HepG2 (cell line): ENCODE measurements around the gene NOSIP. TPM values are rescaled to one million over a fixed set of nuclear protein-coding genes. Genes with fewer than 3 reads are reported as not detected.

Experiments
- ATAC-seq: fragments of 200-7000 bp; cut with Tn5 transposase; 3 replicates; pipeline ENCODE4 v1.9.1; 2020; ENCODE audit warnings: mild to moderate bottlenecking, moderate library complexity
- BruUV-seq: library from RNA; stranded (reverse); fragments of 400-500 nt; replicated peaks from 2 replicates; lab custom pipeline; 2021; lab: Mats Ljungman, UMichigan
- CTCF ChIA-PET: fragments of 300-600 bp; formaldehyde crosslinking; extraction: SDS; loops from one replicate; lab custom pipeline; 2021; ENCODE audit warnings: low total read pairs, inconsistent platforms, low intra/inter-chr PET ratio; lab: Yijun Ruan, JAX
- POLR2A ChIA-PET: fragments of 350-600 bp; sonication (Branson Sonifier 250); formaldehyde crosslinking; loops from one replicate; lab custom pipeline; 2020; ENCODE audit warnings: antibody characterized with exemption, inconsistent platforms; lab: Yijun Ruan, JAX
- DNase-seq: peaks from one replicate; pipeline ENCODE4 v3.0.0-alpha.2; 2015; ENCODE audit warnings: low spot score
- FAIRE-seq: peaks from 3 replicates; lab custom pipeline; 2011; peaks lifted over from hg19 to GRCh38; lab: Jason Lieb, UNC
- H2AFZ ChIP-seq: one replicate; pipeline ENCODE4 v1.6.1; 2011; ENCODE audit warnings: low read length, inconsistent platforms
- H3K27ac ChIP-seq: fragments of 300-600 bp; 3 replicates; pipeline ENCODE4 v1.8.0; 2011; ENCODE audit warnings: mixed run types, mild to moderate bottlenecking, mixed read lengths, low read length, inconsistent platforms; ENCODE audit not compliant: insufficient read depth; ENCODE audit errors: extremely low read length
- H3K27me3 ChIP-seq, 2 experiments: fragments of 200-600 bp in 1 of 2; 2 replicates in 1 of 2; 3 replicates in 1 of 2; pipeline versions ENCODE4 v1.6.0 to v1.8.0; 2011; ENCODE audit warnings: low read length in 2 of 2, mild to moderate bottlenecking in 2 of 2, moderate library complexity in 2 of 2, inconsistent platforms in 1 of 2; ENCODE audit not compliant: insufficient read depth in 2 of 2, control insufficient read depth in 1 of 2
- H3K36me3 ChIP-seq, 2 experiments: fragments of 200-600 bp in 1 of 2; replicated peaks in 1 of 2; 2 replicates in 1 of 2; 3 replicates in 1 of 2; pipeline versions ENCODE4 v1.5.1 to v1.8.0; 2011; ENCODE audit warnings: low read length in 2 of 2, inconsistent platforms in 1 of 2; ENCODE audit not compliant: insufficient read depth in 2 of 2, control insufficient read depth in 1 of 2
- H3K4me1 ChIP-seq: 2 replicates; pipeline ENCODE4 v1.5.1; 2012; ENCODE audit warnings: low read length, inconsistent platforms; ENCODE audit not compliant: insufficient read depth
- H3K4me2 ChIP-seq: 2 replicates; pipeline ENCODE4 v1.6.0; 2011; ENCODE audit warnings: low read depth, low read length, inconsistent platforms
- H3K4me3 ChIP-seq, 3 experiments: fragments of 200-600 bp in 1 of 3; sonication (generic), shearing (Covaris generic) in 1 of 3; replicated peaks in 1 of 3; 2 replicates each; pipeline ENCODE4 v1.5.1; 2011 to 2016; ENCODE audit warnings: low read length in 3 of 3, inconsistent platforms in 2 of 3, low read depth in 2 of 3, mild to moderate bottlenecking in 2 of 3, control low read depth in 1 of 3, mixed read lengths in 1 of 3; ENCODE audit not compliant: insufficient read depth in 1 of 3
- H3K79me2 ChIP-seq: one replicate; pipeline ENCODE4 v1.6.1; 2011; ENCODE audit warnings: low read length, inconsistent platforms; ENCODE audit not compliant: insufficient read depth
- H3K9ac ChIP-seq: 2 replicates; pipeline ENCODE4 v1.6.0; 2011; ENCODE audit warnings: mild to moderate bottlenecking, low read depth, low read length, inconsistent platforms; ENCODE audit not compliant: insufficient read depth
- H3K9me3 ChIP-seq: 2 replicates; pipeline ENCODE4 v1.5.1; 2012; ENCODE audit warnings: mild to moderate bottlenecking, low read length
- H4K20me1 ChIP-seq: 2 replicates; pipeline ENCODE4 v1.6.0; 2011; ENCODE audit warnings: inconsistent platforms, mild to moderate bottlenecking, low read length, moderate library complexity; ENCODE audit not compliant: insufficient read depth
- ARID2 ChIP-seq: sonication (generic); formaldehyde crosslinking; IDR thresholded peaks from 2 replicates; pipeline ENCODE4 v1.8.1; 2022; ENCODE audit warnings: mild to moderate bottlenecking, missing genetic modification reagents, borderline replicate concordance
- DNMT3B ChIP-seq: conservative IDR thresholded peaks from 2 replicates; pipeline ENCODE4 v1.6.1; 2016; ENCODE audit warnings: missing biosample characterization, control low read depth
- E2F1 ChIP-seq: sonication (generic); formaldehyde crosslinking; IDR thresholded peaks from 2 replicates; pipeline ENCODE4 v1.5.0; 2020; ENCODE audit warnings: missing genetic modification reagents
- HIVEP1 ChIP-seq: sonication (generic); formaldehyde crosslinking; IDR thresholded peaks from 2 replicates; pipeline ENCODE4 v1.4.0; 2020; ENCODE audit warnings: mild to moderate bottlenecking, missing genetic modification reagents
- RFX5 ChIP-seq: IDR thresholded peaks from 2 replicates; pipeline ENCODE4 v1.6.1; 2011; ENCODE audit warnings: low read depth, low read length, improper control_type of control experiment
- SIN3A ChIP-seq: IDR thresholded peaks from 2 replicates; pipeline ENCODE4 v1.6.1; 2011; ENCODE audit warnings: low read depth, mild to moderate bottlenecking, control low read depth, low read length, borderline replicate concordance
- SMAD3 ChIP-seq: sonication (generic); formaldehyde crosslinking; IDR thresholded peaks from 2 replicates; pipeline ENCODE4 v1.4.0; 2020; ENCODE audit warnings: missing genetic modification reagents
- ZNF235 ChIP-seq: sonication (generic); formaldehyde crosslinking; IDR thresholded peaks from 2 replicates; pipeline ENCODE4 v1.8.1; 2023; ENCODE audit warnings: mild to moderate bottlenecking, missing genetic modification reagents, borderline replicate concordance
- ZNF44 ChIP-seq: sonication (generic); formaldehyde crosslinking; IDR thresholded peaks from 2 replicates; pipeline ENCODE4 v1.5.1; 2020; ENCODE audit warnings: mild to moderate bottlenecking, missing genetic modification reagents
- ZNF569 ChIP-seq: sonication (generic); formaldehyde crosslinking; IDR thresholded peaks from 2 replicates; pipeline ENCODE4 v1.5.0; 2020; ENCODE audit warnings: mild to moderate bottlenecking, missing genetic modification reagents, moderate library complexity, borderline replicate concordance
- ZNF709 ChIP-seq: sonication (generic); formaldehyde crosslinking; IDR thresholded peaks from 2 replicates; pipeline ENCODE4 v1.5.0; 2020; ENCODE audit warnings: mild to moderate bottlenecking, missing genetic modification reagents
- WGBS: methylation state at CpG from one replicate; pipeline ENCODE4 v1.1.6; 2017; ENCODE audit warnings: low lambda C conversion rate; 5-methylcytosine and 5-hydroxymethylcytosine counted together
- in situ Hi-C: cut with HindIII; loops from 2 replicates; pipeline ENCODE4 v1.10.0; 2017; ENCODE audit warnings: low pct_unique_long_range_greater_than_20kb; ENCODE audit not compliant: extremely low pct_ligation_motif_present
- intact Hi-C: fragments of 100-400 bp; cut with micrococcal nuclease; formaldehyde crosslinking; loops from one replicate; pipeline ENCODE4 v1.10.0; 2022; ENCODE audit not compliant: unreplicated experiment
- polyA plus RNA-seq, 8 experiments: library from polyadenylated mRNA; depleted of rRNA in 3 of 8; stranded (reverse) in 7 of 8; unstranded in 1 of 8; fragments of >200 nt; fragmentation: Illumina TruSeq in 4 of 8; extraction: Trizol in 4 of 8; gene quantifications; 2 replicates each; pipeline versions ENCODE4 v1.2.1 to v1.2.3, GENCODE V29; 2011 to 2016; ENCODE audit warnings: low read depth in 4 of 8, missing spikeins in 1 of 8, mixed read lengths in 1 of 8; ENCODE audit not compliant: insufficient read depth in 1 of 8
- total RNA-seq, 5 experiments: library from RNA; depleted of rRNA; stranded (reverse); fragments of >200 nt; fragmentation: Illumina TruSeq; extraction: Trizol; gene quantifications; 2 replicates each; pipeline ENCODE4 v1.2.3, GENCODE V29; 2016; ENCODE audit warnings: low read depth in 1 of 5
- TF ChIP-seq, protein P1 (sequence below): sonication (generic); formaldehyde crosslinking; conservative IDR thresholded peaks from 2 replicates; pipeline ENCODE4 v1.8.0; 2022; ENCODE audit warnings: missing genetic modification reagents

NOSIP gene
- total and polyA plus RNA-seq, 2 of the 13 experiments (the other 11 are each of a cell fraction or from before 2014, with no cell fraction given), result 54.3 to 78.0 TPM

- TF ChIP-seq ZNF44 (CRISPR knock-in tag) (no peak), SIN3A (no peak), ZNF569 (CRISPR knock-in tag) (no peak), ZNF235 (no peak)
Observed at GRCh38 chr19:49566302-49566701, 14.1 kb downstream of the NOSIP start (continued).

DNA sequence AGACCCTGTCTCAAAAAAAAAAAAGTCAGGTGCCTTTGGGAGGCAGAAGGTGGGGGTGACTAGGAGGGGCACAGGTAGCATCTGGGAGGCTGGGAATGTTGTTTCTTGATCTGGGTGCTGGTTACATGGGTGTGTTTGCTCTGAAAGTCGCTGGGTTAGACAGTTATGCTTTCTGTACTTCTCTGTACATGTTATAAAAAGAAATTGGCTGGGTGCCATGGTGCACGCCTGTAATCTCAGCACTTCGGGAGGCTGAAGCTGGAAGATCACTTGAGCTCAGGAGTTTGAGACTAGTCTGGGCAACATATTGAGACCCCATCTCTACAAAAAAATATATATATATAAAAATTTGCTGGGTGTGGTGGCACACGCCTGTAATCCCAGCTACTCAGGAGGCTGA lies 15.1 kb downstream of the NOSIP start:
- H4K20me1 ChIP-seq, result 0 out of 2 replicates have a peak, but pooled peaks cover 4% of the 10 kb centered on the region
- H3K4me1 ChIP-seq, result peaks cover 32% of the 10 kb centered on the region
- DNase-seq (no peak), FAIRE-seq (no peak), ATAC-seq (no peak)
- in situ Hi-C loops, result no loop called here
- peaks cover 0 to 3% of the 10 kb centered on the region in 2 experiments; a peak in 3 of 5 replicates for H3K36me3 ChIP-seq
- ChIA-PET POLR2A (no interaction called here), CTCF (interaction anchor here (0.6 kb wide), 1 partner anchor 52 kb away, joined by 3 read pairs; no protein-coding TSS in a partner anchor)
- intact Hi-C loops, result no loop called here
- no peak overlapping the region for H3K9ac ChIP-seq
- H3K9me3 ChIP-seq, result no peaks in the 10 kb centered on the region
- no peaks in the 10 kb centered on the region for H3K27me3 ChIP-seq
- WGBS, result 91% methylated on average over 4 of the region's 4 CpGs
- H3K4me2 ChIP-seq, result no peak overlapping the region
- BruUV-seq, result no TSS peak
- H3K27ac ChIP-seq, result no peak overlapping the region
- no peak for TF ChIP-seq SMAD3 (CRISPR knock-in tag)
- no peak for TF ChIP-seq ZNF709 (CRISPR knock-in tag)
- no peak for TF ChIP-seq E2F1 (CRISPR knock-in tag)
- TF ChIP-seq HIVEP1, result no peak
- TF ChIP-seq RFX5, result no peak
- no peak for TF ChIP-seq DNMT3B (CRISPR knock-in tag)
- TF ChIP-seq, protein P1, sequence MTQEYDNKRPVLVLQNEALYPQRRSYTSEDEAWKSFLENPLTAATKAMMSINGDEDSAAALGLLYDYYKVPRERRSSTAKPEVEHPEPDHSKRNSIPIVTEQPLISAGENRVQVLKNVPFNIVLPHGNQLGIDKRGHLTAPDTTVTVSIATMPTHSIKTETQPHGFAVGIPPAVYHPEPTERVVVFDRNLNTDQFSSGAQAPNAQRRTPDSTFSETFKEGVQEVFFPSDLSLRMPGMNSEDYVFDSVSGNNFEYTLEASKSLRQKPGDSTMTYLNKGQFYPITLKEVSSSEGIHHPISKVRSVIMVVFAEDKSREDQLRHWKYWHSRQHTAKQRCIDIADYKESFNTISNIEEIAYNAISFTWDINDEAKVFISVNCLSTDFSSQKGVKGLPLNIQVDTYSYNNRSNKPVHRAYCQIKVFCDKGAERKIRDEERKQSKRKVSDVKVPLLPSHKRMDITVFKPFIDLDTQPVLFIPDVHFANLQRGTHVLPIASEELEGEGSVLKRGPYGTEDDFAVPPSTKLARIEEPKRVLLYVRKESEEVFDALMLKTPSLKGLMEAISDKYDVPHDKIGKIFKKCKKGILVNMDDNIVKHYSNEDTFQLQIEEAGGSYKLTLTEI, result no peak
- TF ChIP-seq ARID2 (CRISPR knock-in tag), result no peak
- H3K4me3 ChIP-seq, result no peak overlapping the region
- H3K79me2 ChIP-seq, result peaks cover 19% of the 10 kb centered on the region
- H2AFZ ChIP-seq, result no peak overlapping the region
